ENCODE data around the gene CXCL17.
A peak's percentile ranks its signal among the peaks of the same experiment; 100 is the strongest.

The CXCL17 gene

DNA sequence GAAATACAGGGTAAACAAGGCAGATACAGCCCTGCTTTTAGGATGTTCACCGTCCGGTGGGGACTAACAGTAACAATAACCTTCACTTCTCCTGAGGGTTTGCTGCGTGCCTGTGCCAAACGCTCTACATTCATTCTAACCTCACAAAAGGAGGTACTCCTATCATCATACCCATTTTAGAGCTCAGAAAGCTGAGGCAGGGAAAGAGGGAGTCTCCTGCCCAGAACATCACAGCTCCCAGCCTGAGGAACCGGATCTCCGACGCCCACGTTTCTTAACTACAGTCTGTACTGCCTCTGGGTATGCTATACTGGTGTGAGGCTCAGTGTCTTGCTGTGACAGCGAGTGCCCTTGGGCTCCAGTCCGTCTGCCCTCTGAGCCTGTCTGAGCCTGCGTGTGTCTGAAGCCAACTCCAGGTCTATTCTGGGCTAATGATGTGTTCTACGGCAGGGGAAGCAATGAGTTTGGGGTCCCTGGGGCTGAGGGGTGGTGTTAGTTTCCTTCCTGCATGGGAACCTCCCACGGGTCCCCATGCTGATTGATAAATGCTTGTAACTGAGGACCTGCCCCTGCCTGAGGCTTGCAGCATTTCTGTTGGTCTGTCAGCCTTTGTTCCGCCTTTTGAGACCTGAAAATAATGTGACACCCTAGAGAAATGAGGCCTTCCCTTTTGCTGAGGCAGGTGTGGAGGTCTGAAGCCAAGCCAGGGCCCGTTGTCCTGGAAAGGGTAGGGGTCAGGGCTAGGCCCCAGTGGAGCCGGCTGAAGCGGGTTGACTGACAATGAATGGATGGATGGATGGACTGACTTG, 20.4 kb downstream of the CXCL17 start:
- Mint-ChIP-seq H3K27ac (peak overlapping the region in 1 of 2 donors; percentile 79), H3K4me3 (peak overlapping the region; percentile 91 to 98), H3K27me3 (no peaks in the 10 kb centered on the region), H3K9me3 (no peaks in the 10 kb centered on the region), H3K4me1 (peaks cover 44% of the 10 kb centered on the region)
- ATAC-seq (no peak), DNase-seq (no peak)

DNA sequence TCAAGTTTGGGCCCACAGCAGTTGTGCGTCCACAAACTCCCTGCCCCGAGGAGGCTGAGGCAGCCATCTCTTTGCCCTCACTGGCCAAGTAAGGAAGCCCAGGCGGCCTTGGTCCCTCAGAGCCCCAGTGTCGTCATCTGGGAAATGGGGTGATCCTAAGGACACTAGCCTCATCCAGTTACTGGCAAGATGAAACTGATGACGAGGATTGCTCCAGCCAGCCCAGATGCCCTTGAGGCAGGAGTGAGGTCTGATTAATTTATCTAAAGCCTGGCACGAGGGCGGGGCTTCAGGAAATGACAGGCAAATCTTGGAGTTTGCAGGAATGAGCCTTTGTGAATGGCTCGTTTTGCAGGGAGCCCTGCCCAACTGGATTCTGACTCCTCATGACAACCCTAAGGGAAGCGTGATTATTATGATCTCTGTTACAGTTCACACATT, 21.1 kb downstream of the CXCL17 start:
- Mint-ChIP-seq H3K4me3 (peak overlapping the region; percentile 91 to 98), H3K27me3 (no peaks in the 10 kb centered on the region), H3K27ac (no peak overlapping the region), H3K9me3 (no peaks in the 10 kb centered on the region), H3K4me1 (peaks cover 44% of the 10 kb centered on the region)
- DNase-seq (no peak), ATAC-seq (no peak)

DNA sequence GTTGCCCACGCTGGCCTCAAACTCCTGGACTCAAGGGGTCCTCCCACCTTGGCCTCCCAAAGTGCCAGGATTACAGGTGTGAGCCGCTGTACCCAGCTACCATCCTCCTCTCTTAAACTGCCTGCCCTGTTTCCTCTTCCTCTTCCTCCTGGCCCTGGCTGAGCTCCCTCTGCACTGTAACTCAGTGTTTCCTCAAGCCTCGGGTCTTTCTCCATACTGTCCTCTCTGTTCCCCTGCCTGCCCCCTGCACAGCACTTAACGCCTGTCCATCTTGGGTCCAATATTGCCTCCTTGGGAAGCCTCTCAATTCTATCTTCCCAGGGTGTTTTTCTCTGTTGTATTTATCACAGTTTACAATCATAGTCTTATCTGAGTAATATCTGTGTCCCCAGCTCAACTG, 21.6 kb downstream of the CXCL17 start:
- DNase-seq: no peak
- Mint-ChIP-seq H3K9me3 (no peaks in the 10 kb centered on the region), H3K27me3 (no peaks in the 10 kb centered on the region), H3K4me3 (no peak overlapping the region), H3K27ac (no peak overlapping the region), H3K4me1 (peaks cover 44% of the 10 kb centered on the region)
- ATAC-seq: no peak

DNA sequence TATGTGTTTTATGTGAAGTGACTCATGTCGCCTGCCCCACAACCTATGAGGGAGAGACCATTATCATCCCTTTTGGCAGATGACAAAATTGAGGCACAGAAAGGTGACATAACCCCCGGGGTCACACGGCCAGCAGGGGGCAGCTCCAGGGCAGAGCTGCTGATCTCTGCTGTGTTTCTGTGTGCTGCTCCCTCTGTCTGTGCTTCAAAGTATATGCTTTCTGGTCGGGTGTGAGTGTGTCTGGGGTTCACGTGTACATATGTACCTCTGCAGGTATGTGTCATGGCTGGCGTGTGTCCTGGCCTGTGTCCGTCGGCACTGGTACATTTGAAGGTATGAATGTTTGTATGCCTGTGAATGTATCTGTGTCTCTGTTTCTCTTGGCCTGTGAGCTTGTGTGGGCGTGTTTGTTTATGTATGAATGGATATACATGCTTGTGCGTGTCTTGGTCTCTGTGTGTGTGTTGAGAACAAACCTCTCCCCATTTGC, 22.6 kb downstream of the CXCL17 start:
- peak; percentile 64 for ATAC-seq
- Mint-ChIP-seq H3K27ac (no peak overlapping the region), H3K9me3 (no peaks in the 10 kb centered on the region), H3K4me1 (peaks cover 44% of the 10 kb centered on the region), H3K27me3 (no peaks in the 10 kb centered on the region), H3K4me3 (no peak overlapping the region)
- DNase-seq: peak; percentile 74 to 81

DNA sequence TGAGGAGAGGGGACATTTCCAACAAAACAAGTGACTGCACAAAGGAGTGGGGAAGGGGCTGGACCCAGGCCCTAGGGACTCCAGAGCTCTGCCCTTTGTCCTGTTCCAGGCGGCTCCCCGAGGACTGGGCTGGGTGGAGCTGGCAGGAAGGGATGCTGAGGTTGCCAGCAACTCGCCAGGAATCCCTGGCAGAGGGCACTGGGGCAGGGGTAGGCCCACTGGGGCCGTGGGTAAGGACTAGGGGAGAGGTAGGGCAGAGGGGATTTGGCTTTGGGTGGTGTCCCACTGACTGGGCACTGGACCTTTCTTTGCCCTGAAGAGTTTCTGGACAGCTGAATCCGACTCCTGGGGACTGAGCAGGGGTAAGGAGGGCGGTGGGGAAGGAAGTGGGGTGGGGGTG, 23.4 kb downstream of the CXCL17 start:
- no peak for DNase-seq
- H3K27ac Mint-ChIP-seq: no peak overlapping the region
- H3K9me3 Mint-ChIP-seq: no peaks in the 10 kb centered on the region
- no peaks in the 10 kb centered on the region for H3K27me3 Mint-ChIP-seq
- no peak overlapping the region for H3K4me3 Mint-ChIP-seq
- H3K4me1 Mint-ChIP-seq: peaks cover 41% of the 10 kb centered on the region
- ATAC-seq: no peak

DNA sequence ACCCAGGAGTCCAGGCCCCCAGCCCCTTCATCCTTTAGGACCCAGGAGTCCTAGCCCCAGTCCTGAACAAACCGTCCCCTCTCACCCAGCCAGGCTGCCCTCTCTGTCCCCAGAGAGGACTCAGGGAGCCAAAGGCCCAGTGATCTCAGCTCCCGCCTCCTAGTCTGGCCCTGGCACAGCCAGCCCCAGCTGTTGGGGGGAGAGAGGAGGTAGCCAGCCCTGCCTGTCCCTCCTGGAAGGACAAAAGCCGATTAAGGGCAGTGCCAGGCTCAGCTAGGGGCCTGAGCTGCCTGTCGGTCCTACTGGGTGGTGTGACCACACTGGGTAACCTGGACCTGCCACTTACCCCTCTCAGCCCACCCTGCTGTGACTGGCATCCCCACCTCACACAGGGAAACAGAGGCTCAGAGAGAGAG, 30.1 kb downstream of the CXCL17 start:
- ATAC-seq (no peak), DNase-seq (no peak)
- H3K27ac Mint-ChIP-seq: no peak overlapping the region
- H3K4me3 Mint-ChIP-seq: no peak overlapping the region
- no peaks in the 10 kb centered on the region for H3K9me3 Mint-ChIP-seq
- H3K4me1 Mint-ChIP-seq: peaks cover 6% of the 10 kb centered on the region
- no peaks in the 10 kb centered on the region for H3K27me3 Mint-ChIP-seq

DNA sequence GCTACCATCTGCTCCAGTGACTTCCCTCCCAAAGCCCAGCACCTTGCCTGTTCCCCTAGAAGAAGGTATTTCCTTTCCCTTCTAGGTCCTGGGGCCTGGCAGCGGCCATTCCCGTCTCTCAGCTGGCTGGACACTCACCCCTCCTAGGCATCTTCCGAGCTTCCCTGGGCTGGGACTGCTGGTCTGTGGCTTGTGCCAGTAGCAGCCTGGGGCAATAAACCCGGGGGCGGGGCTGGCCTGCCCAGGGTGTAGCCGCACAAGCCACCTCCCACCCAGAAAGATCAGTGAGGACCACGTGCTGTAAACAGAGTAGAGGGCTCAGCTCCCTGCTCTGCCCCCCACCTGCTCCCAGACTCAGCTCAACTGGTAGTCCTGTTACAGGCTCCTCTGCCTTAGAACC, 30.5 kb downstream of the CXCL17 start:
- Mint-ChIP-seq H3K4me1 (peaks cover 6% of the 10 kb centered on the region), H3K4me3 (peak overlapping the region in 1 of 2 donors; percentile 19), H3K9me3 (no peaks in the 10 kb centered on the region), H3K27ac (peak overlapping the region in 1 of 2 donors; percentile 55), H3K27me3 (no peaks in the 10 kb centered on the region)
- DNase-seq: no peak
- no peak for ATAC-seq

DNA sequence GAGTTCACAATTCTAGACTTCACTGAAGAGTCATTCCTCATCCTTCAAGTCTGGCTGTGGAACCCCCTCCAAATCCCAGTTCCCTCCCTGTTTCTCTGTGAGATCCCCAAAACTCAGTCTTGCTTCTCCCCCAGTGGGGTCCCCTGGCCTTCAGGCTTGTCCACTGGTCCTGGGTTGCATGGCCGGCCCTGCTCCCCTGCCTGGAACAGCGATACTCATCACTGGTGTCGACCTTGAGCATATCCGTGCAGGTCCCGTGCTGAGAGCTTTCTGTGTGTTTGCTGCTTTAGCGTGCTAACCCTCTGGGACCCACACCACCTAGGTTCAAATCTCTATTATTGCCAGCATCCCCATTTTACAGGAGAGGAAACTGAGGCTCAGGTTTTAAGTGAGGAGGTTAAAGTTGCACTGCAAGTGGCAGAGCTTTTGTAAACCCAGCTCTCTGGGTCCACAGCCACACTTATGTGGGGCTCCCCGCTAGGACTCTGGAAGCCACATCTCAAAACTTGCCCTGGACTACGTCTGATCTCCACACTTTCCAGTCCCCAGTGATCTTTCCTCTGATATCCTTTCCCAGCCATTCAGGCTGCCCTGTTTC, 31.1 kb downstream of the CXCL17 start:
- ATAC-seq (no peak), DNase-seq (no peak)
- Mint-ChIP-seq H3K27ac (peak overlapping the region in 1 of 2 donors; percentile 90), H3K9me3 (no peaks in the 10 kb centered on the region), H3K4me3 (no peak overlapping the region), H3K27me3 (no peaks in the 10 kb centered on the region), H3K4me1 (peaks cover 6% of the 10 kb centered on the region)

DNA sequence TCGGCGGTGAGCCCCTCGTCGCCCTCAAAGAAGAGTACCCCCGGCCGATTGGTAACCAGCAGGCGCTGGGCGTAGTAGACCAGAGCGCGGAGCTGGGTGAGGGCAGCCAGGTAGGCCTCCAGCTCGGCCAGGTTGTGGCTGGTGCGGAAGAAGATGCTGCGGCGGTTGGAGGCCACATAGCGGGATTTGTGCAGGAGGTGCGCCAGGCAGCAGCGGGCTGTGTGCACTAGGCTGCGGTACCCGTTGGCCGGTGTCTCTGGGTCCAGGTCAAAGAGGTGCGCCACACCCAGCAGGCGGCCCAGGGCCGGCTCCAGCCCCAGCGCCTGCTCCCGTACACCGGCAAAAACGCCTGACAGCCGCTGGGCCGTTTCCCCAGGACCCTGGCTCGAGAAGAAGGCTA, 32.4 kb downstream of the CXCL17 start:
- Mint-ChIP-seq H3K4me3 (no peak overlapping the region), H3K4me1 (peaks cover 6% of the 10 kb centered on the region), H3K27ac (no peak overlapping the region), H3K9me3 (no peaks in the 10 kb centered on the region), H3K27me3 (no peaks in the 10 kb centered on the region)
- no peak for DNase-seq
- ATAC-seq: no peak

DNA sequence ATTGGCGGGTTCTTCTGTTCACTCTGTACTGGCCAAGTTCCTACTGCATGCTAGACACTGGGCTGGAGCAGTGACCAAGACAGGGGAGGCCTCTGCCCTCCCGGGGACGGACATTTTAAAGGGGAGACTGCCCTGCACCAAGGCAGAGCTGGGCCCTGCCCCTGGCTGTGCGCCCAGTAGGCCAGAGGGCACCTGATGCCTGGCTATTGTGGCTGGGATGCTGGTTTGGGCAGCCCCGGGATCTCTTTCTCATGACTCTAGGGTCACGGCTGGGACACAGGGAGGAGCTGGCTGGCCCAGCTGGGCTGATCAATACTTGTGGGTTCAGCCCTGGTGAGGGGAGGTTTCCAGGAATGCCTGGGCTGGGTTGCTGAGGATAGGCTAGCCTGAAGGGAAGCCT, 33.3 kb downstream of the CXCL17 start:
- Mint-ChIP-seq H3K4me3 (no peak overlapping the region), H3K4me1 (peaks cover 6% of the 10 kb centered on the region), H3K27ac (peak overlapping the region in 1 of 2 donors; percentile 24), H3K27me3 (no peaks in the 10 kb centered on the region), H3K9me3 (no peaks in the 10 kb centered on the region)
- ATAC-seq: no peak
- DNase-seq: no peak

DNA sequence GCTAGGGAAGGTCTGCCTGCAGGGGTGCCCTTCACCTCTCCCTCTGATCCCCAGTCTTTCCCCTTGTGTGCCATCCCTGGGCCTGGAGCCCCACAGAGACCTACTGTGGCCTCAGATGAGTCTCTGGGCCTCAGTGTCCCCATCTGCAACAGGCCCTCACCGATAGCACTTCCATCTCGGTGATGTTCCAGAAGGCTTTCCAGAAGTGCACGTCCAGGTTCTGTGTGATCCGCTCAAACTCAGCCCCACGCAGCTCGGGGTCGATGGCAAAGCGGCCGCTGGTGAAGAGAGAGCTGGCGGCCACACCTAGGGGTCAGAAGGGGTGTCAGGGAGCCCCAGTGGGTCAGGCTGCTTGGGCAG, 35.0 kb downstream of the CXCL17 start:
- no peaks in the 10 kb centered on the region for H3K27me3 Mint-ChIP-seq
- H3K9me3 Mint-ChIP-seq: no peaks in the 10 kb centered on the region
- peaks cover 10% of the 10 kb centered on the region for H3K4me1 Mint-ChIP-seq
- H3K4me3 Mint-ChIP-seq: no peak overlapping the region
- H3K27ac Mint-ChIP-seq: no peak overlapping the region
- ATAC-seq: no peak
- DNase-seq: no peak

DNA sequence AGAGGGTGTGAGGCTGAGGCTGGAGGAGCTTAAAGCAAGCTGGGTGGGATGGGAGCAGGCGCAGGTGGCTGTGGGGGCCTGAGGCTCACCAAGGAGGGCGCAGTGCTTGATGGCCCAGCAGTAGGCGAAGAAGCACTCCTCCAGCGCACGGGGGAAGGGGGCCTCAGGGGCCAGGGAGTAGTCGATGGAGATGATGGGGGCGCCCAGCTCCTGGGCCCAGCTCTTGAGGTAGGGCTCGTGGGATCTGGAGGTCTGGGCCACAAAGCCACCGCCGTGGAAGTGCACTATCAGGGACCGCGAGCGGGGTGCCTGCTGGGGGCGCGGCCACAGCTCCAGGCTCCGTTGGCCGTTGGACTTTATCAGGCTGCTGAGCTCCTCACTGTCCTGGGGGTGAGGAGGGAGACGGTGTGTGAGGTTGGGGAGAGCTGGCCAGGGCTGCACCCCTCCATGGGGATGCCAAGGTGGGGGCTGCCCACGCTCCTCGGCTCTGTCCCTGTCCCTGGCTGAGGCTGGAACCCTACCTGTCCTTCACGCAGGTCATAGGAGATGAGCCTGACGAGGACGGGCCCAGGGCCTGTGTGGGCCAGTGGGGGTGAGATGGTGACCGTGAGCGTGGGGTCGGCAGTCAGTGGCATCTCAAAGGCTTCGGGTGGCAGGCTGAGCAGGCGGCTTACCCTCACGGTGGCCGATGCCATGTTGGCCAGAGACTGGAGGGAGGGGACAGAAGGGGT, 35.5 kb downstream of the CXCL17 start:
- ATAC-seq: no peak
- DNase-seq: no peak
- H3K27me3 Mint-ChIP-seq: no peaks in the 10 kb centered on the region
- H3K9me3 Mint-ChIP-seq: no peaks in the 10 kb centered on the region
- no peak overlapping the region for H3K27ac Mint-ChIP-seq
- H3K4me3 Mint-ChIP-seq: peak overlapping the region in 1 of 2 donors; percentile 7
- H3K4me1 Mint-ChIP-seq: peaks cover 14% of the 10 kb centered on the region

DNA sequence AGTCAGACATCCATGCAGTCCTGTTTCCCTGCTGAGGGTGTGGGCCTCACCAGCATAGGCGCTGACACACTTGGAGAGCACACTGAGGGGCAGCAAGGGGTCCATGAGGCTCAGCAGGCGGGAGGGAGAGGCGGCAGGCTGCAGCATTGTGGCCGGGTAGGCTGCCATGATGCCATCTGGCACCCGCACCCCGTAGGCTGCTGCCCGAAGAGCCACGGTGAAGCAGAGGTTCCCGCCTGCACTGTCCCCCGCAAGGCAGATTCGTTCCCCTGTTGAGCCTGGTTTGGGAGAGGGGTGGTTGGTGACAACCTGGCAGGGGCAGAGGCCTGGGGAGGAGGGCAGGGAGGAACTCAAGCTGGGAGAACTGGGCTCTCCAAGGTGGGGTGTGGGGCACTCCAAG, 36.6 kb downstream of the CXCL17 start:
- H3K27me3 Mint-ChIP-seq: no peaks in the 10 kb centered on the region
- peaks cover 21% of the 10 kb centered on the region for H3K4me1 Mint-ChIP-seq
- H3K9me3 Mint-ChIP-seq: no peaks in the 10 kb centered on the region
- no peak for DNase-seq
- H3K27ac Mint-ChIP-seq: peak overlapping the region in 1 of 2 donors; percentile 92
- no peak for ATAC-seq
- H3K4me3 Mint-ChIP-seq: no peak overlapping the region

DNA sequence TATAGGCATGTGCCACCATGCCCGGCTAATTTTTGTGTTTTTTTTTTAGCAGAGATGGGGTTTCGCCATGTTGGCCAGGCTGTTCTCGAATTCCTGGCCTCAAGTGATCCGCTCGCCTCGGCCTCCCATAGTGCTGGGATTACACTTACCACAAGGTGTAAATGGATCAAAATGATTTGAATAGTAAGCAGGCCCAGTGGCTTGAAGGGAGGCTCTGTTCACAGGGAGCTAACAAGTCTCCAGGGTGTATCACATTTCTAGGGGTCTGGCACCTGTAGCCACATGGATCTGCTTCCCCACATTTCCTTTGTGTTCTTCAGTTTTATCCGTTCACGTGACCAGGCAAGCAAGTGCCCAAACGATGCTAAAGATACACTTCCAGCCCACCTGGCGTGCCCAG, 39.2 kb downstream of the CXCL17 start:
- H3K4me3 Mint-ChIP-seq: no peak overlapping the region
- no peaks in the 10 kb centered on the region for H3K27me3 Mint-ChIP-seq
- ATAC-seq: no peak
- no peak for DNase-seq
- H3K9me3 Mint-ChIP-seq: no peaks in the 10 kb centered on the region
- no peak overlapping the region for H3K27ac Mint-ChIP-seq
- H3K4me1 Mint-ChIP-seq: peaks cover 45% of the 10 kb centered on the region

DNA sequence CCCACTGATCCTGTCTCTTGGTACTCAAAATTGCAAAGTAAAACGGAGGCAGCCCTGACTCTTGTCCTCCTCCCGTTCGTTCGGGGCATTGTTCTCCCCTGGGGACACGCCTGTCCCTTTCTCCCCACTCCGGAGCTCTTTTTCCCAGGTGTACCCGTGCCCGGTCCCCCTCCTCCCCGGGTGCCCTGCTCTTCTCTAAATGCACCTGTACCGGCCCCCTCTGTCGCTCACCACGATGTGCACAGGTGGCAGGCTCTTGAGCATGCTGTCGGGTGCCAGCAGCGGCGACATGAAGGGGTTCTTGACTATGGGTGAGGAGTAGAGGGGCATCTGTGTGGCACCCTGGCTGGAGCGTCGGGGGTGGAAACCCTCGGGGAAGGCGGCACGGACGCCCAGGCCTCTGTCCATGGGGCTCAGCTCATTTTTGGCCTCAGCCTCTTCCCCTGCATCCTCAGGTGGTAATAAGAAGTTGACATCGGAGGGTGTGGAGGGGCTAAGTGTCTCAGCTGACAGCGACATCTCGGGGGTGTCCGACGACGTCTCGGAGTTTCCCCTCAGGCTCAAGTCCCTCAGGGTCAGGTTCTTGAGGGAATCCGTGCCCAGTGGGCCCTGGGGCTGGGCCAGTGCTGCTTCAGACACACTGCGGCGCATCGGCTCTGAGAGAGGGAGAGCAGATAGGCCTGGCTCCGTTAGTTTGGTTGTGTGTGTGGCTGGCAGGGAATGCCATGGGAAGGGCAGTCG, 40.2 kb downstream of the CXCL17 start:
- peaks cover 52% of the 10 kb centered on the region for H3K4me1 Mint-ChIP-seq
- peak overlapping the region; percentile 85 to 89 for H3K4me3 Mint-ChIP-seq
- no peaks in the 10 kb centered on the region for H3K9me3 Mint-ChIP-seq
- H3K27me3 Mint-ChIP-seq: no peaks in the 10 kb centered on the region
- no peak for DNase-seq
- ATAC-seq: peak; percentile 1
- peak overlapping the region in 1 of 2 donors; percentile 67 for H3K27ac Mint-ChIP-seq

Measured in stimulated activated naive CD8-positive, alpha-beta T cell treated with anti-CD3 and anti-CD28 coated beads, Interleukin-15, amount 100 ng/mL, for 72 hours (primary cell).